Measurements from ENCODE around the gene MED26.

DNA sequence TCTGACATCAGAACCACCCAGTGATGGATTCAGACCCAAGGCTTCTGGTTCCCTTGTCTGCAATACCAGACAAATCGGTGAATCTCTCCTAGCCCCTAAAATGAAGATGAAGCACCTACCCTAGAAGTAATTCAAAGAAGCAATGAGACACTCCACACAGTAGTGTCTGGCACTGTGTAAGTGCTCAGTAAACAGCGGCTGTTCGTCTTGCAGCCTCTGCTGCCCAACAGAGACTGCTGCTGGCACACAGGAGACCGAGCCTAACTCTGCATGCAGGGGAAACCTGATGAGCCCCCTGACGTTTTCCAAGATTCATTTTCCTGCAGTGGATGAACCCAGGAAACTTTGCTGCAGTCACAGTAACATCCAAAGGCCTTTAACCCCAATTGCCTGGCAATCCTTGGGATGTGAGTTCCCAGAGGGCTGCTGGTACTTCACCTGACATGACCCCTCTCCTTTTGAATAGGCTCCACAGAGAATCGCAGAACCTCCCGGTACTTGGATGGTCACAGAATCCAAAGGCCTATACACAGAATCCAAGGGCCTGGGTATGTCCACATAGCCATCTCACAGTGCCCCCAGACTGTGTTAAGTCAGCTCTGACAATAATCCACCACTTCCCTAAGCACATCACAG, 6.7 kb downstream of the MED26 start:
- TF ChIP-seq, protein P1, sequence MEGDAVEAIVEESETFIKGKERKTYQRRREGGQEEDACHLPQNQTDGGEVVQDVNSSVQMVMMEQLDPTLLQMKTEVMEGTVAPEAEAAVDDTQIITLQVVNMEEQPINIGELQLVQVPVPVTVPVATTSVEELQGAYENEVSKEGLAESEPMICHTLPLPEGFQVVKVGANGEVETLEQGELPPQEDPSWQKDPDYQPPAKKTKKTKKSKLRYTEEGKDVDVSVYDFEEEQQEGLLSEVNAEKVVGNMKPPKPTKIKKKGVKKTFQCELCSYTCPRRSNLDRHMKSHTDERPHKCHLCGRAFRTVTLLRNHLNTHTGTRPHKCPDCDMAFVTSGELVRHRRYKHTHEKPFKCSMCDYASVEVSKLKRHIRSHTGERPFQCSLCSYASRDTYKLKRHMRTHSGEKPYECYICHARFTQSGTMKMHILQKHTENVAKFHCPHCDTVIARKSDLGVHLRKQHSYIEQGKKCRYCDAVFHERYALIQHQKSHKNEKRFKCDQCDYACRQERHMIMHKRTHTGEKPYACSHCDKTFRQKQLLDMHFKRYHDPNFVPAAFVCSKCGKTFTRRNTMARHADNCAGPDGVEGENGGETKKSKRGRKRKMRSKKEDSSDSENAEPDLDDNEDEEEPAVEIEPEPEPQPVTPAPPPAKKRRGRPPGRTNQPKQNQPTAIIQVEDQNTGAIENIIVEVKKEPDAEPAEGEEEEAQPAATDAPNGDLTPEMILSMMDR (IDR thresholded peaks at IDR 0.05): no peak
- TF ChIP-seq POLR2A (IDR thresholded peaks at IDR 0.05): no peak

Data from lower leg skin (tissue), 3 donors.